Central memory CD4-positive, alpha-beta T cell (primary cell): ENCODE data around the gene ZFAND6.
"Not testable (repeated sequence)": the region's sequence is repeated elsewhere in the genome, so short reads cannot be mapped to it uniquely, and the experiment has no call there.

Experiments
- DNase-seq: peaks from one replicate; pipeline ENCODE4 v3.0.0; 2022
- total RNA-seq, 3 experiments: gene quantifications; one replicate each; lab custom pipeline; 2026; lab: John Stamatoyannopoulos, UW

ZFAND6 gene
- 36.0 to 90.9 (median 75.6) reads per million in 3 experiments for total RNA-seq

DNA sequence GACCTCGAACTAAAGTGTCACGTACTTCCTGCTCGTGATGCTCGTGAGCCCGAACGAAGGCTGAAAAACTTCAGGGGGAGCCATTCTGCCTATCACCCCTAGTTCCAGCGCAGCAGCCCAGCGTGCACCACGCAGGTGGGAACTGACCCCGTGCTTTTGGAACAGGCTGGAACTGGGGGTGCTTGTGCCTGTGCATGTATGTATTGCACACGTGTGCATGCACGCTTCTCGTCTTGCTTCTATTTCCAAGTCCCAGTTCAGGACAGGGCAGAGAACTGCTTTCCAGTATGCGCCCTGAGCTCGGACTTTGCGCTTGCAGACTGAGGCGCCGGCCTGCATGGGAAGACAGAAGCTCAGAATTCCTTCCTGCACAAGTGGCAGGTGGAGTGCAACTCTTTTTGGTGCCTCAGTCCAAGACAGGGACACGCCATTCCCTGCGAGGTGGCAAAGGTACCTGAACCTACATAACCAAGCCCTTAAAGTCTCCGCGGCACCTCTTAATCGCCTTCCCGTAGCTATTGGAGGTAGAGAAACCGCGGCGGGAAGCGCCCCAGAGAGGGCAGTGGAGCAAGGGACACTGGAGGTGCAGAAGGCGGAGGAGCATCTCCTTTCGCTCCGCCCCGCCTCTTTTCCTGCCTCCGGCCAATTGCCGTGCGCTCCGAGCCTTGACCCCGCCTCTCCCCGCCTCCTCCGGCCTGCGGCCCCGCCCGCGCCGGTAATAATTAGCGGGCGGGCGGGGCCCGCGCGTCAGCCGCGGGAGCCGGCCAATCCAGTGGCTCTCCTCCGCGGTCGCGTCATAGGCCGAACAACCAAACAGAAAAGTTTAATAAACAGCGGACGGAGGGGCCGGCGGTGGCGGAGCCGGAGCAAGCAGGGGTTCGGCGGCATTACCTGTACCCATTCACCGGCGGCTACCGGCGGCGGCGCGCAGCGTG is at the start of gene ZFAND6:
Gene ZFAND6, plus strand, starts transcription at position 826 of the 935 bp plus-strand sequence. CDS start 60,669 bp downstream, outside the sequence.
- DNase-seq: peak; percentile 93

DNA sequence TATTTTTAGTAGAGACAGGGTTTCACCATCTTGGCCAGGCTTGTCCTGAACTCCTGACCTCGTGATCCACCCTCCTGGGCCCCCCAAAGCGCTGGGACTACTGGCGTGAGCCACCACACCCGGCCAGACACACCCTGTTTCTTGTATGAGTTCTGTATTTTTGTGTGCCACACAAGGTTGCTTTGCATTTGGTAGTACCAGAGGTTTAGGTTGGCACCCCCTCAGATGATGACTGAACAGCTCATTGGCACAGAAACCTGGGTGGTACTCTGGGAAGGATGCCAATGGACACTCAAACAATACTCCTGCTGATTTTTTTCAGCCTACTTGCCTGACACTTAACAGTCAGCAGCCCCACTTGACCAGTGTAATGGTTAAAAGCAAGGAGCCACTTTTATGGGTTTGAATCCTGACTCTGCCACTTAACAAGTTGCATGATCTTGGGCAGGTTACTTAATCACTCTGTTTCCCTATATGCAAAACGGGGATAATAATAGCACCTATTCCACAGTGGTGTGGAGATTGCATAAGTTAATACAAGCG is 49.3 kb upstream of the ZFAND6 start:
- DNase-seq: no peak

DNA sequence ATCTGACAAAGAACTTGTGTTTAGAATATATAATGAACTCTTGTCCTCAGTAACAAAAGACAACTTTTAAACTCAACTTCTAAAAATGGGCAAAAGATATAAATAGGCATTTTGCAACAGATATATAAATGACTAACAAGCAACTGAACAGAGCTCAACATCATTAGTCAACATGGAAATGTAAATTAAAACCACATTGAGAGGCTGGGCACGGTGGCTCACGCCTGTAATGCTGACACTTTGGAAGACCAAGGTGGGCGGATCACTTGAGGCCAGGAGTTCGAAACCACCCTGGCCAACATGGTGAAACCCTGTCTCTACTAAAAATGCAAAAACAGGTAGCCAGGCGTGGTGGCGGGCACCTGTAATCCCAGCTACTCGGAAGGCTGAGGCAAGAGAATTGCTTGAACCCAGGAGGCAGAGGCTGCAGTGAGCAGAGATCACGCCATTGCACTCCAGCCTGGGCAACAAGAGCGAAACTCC is 48.4 kb upstream of the ZFAND6 start:
- DNase-seq: not testable (repeated sequence)

DNA sequence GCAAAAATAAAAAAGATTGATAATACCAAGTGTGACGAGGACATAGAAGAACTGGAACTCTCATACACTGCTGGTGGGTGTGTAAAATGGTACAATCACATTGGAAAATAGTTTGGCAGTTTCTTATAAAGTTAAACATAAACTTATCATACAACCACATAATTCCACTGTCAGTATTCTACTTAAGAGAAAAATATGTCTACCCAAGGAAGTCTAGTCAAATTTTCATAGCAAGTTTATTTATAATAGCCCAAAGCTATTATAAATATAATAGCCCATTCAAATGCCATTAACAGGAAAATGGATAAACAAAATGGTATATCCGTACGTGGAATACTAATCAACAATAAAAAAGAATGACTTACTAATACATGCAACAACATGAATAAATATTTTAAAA is 47.9 kb upstream of the ZFAND6 start:
- no peak for DNase-seq

DNA sequence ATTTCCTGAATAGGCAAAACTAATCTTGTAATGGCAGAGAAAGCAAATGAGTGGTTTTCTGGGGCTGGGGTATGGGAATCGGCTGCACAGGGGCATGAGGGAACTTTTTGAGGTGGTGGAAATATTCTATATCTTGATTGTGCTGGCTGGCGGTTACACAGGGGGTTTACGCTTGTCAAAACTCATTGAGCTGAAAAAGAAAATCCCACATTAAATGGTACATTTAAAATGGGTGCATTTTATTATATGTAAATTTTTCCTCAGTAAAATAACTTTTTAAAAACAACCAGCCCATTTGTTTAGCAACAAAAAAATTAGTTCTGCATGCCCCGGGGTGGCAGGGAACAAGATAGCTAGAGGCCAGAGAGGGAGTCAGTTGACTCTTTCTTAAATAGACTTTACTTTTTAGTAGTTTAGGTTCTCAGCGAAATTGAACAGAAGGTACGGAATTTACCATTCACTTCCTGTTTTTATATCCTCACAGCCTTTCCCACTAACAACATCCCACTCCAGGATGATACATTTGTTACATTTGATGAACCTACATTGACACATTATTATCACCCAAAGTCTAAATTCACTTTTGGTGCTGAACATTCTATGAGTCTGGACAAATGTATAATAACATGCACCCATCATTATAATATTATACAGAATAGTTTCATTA is 47.3 kb upstream of the ZFAND6 start:
- no peak for DNase-seq

DNA sequence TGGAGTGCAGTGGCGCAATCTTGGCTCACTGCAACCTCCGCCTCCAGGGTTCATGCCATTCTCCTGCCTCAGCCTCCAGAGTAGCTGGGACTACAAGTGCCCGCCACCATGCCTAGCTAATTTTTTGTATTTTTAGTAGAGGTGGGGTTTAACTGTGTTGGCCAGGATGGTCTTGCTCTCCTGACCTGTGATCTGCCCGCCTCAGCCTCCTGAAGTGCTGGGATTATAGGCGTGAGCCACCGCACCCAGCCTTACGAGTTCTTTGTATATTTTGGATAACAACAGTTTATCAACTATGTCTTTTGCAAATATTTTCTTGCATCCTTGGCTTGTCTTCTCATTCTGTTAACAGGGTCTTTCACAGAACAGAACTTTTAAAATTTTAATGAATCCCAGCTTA is 45.3 kb upstream of the ZFAND6 start:
- DNase-seq: not testable (repeated sequence)

DNA sequence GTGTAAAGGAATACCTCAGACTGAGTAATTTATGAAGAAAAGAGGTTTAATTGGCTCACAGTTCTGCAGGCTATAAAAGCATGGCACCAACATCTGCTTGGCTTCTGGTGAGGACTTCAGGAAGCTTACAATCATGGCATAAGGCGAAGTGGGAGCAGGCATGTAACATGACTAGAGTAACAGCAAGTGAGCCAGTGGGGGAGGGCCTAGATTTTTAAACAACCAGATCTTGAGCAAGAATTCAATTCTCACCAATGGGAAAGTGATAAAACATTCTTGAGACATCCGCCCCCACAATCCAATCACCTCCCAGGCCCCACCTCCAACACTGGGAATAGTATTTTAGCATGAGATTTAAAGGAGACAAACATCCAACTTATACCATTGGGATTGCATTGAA is 44.3 kb upstream of the ZFAND6 start:
- DNase-seq: no peak

DNA sequence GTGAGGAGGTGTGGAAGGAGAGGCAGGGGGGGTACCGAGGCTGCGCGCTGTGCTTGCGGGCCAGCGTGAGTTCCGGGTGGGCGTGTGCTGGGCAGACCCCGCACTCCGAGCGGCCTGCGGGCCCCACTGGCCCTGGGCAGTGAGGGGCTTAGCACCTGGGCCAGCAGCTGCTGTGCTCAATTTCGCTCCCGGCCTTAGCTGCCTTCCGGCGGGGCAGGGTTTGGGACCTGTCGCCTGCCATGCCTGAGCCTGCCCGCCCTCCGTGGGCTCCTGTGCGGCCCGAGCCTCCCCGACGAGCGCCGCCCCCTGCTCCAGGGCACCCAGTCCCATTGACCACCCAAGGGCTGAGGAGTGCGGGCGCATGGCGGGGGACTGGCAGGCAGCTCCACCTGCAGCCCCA is 43.0 kb upstream of the ZFAND6 start:
- not testable (repeated sequence) for DNase-seq

DNA sequence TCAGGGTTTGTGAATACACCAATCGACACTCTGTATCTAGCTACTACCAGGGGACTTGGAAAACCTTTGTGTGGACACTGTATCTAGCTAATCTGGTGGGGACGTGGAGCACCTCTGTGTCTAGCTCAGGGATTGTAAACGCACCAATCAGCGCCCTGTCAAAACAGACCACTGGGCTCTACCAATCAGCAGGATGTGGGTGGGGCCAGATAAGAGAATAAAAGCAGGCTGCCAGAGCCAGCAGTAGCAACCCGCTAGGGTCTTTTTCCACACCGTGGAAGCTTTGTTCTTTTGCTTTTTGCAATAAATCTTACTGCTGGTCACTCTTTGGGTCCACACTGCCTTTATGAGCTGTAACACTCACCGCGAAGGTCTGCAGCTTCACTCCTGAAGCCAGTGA is 42.3 kb upstream of the ZFAND6 start:
- DNase-seq: not testable (repeated sequence)

DNA sequence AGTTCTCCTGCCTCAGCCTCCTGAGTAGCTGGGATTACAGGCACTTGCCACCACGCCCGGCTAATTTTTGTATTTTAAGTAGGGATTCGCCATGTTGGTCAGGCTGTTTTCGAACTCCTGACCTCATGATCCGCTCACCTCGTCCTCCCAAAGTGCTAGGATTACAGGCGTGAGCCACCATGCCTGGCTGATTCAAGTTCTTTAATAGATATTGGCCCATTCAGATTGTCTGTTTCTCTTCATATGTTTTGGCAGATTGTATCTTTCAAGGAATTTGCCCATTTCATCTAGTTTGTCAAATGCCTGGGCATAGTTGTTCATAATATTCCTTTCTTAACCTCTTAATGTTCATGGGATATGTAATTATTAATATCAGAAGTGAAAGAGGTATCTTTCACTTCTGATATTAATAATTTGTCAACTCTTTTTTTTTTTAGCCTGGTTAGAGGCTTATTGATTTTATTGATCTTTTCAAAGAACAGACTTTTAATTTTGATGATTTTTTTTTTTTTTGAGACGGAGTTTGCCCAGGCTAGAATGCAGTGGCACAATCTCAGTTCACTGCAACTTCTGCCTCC is 40.2 kb upstream of the ZFAND6 start:
- no peak for DNase-seq

DNA sequence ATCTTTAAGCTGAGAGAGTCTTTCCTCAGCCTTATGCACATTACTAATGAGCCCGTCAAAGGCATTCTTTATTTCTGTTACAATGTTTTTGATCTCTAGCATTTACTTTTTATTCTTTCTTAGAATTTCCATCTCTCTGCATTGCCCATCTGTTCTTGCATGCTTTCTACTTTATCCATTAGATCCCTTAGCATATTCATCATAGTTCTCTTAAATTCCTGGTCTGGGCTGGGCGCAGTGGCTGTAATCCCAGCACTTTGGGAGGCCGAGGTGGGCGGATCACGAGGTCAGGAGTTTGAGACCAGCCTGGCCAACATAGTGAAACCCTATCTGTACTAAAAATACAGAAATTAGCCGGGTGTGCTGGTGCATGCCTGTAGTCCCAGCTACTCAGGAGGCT is 39.3 kb upstream of the ZFAND6 start:
- not testable (repeated sequence) for DNase-seq

DNA sequence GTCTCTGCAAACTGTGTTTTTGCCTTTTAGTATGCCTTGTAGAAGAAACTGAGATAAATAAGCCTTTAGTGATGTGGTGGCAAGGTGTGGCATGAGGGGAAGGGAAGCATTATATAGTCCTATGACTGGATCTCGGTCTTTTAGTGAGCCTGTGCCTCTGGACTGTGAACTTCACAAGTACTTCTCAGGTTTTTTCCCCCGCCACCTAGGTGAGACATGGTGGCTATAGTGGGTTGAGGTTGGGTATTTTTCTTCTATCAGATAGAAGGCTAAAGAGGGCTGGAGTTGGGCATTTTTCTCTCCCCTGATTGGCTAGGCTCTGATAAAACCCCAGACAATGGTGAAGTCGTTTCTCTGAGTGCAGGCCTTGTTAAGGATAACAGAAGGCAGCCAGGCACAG is 38.7 kb upstream of the ZFAND6 start:
- no peak for DNase-seq

DNA sequence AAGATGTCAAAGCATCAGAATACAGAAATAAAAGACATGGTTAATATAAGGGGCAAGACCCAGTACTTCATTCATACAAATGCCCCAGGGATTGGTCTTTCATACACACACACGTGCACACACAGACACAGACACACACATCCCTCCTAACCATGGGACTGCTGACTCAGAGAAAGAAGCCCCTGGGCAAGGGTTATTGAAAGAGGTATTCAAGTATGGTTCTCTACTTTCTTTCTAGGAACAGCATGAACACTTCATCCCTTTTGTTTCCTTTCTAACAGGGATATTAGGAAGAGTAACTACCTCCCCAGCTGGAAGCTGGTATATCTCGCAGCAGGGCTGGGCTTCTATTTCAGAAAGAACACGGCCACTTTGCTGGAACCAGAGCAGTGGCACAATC is 33.2 kb upstream of the ZFAND6 start:
- DNase-seq: no peak

DNA sequence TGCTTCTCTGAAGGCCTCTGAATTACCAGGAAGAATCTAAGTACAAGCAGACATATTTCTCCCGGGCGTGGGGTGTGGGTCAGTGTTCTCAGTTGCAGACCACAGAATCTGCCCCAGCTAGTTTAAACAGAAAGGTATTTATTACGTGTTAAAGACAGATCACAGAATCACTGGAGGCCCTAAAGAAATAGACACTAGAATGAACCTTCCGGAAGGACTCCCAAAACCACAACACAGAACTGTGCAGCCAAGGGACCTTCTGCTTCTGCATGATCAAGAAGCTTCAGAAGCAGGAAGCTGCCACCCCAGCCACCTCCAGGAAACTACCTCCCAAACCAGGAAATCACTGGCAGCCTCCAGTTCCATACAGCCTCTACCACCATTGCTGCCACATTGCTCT is 32.7 kb upstream of the ZFAND6 start:
- no peak for DNase-seq

DNA sequence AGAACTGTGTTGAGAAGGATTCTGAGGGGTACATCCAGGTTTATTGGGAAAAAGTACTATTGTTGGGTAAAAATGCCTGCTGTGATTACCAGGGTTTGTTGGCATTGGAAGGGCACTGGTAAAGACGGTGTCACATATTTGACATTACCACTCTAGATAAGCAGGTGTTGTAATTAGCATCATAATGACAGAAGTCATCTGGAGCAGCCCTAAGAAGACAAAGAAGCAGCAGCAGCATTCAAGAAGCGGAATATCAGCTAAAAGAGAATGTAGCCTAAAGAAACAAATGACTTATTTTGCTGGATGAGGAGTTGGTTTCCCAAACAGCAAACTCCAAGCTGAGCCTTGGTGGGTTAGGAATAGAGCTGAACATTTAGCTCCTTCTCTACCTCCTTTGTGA is 30.5 kb upstream of the ZFAND6 start:
- DNase-seq: no peak

DNA sequence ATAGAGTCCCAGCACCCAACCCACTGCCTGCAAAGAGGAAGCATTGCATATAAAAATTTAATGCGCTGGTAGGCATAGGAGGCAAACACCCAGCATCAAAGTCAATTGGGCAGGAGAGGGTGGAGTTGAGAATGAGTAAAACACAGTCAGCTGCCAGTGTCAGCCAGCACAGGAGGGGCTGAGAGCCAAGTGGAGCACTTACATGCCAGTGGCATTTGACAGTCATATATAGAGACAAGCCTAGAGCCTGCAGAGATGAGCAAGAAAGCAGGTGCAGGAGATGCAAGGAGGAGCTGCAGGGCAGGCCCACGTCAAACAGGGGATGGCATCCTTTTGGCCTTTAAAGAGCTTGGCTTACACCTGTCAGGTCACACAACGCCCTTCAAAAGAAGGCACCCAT is 27.6 kb upstream of the ZFAND6 start:
- DNase-seq: no peak

DNA sequence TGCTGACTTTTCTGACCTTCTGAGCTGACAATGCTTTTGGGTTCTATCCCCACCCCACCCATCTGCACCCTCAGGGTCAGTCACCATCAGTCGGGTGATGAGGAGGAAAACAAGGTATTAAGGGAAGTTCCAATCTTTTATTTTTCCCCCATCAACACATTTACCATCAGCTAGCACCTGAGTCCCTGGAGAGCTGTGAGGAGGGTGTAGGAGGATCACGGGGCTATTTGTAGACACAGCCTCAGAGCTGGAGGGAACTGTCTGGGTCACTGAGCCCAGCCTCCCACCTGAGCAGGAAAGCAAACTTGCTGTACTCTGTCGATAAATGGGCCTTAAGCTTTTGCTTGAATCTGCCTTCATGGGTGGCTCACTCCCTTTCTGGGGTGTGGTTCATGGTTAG is 24.8 kb upstream of the ZFAND6 start:
- no peak for DNase-seq

DNA sequence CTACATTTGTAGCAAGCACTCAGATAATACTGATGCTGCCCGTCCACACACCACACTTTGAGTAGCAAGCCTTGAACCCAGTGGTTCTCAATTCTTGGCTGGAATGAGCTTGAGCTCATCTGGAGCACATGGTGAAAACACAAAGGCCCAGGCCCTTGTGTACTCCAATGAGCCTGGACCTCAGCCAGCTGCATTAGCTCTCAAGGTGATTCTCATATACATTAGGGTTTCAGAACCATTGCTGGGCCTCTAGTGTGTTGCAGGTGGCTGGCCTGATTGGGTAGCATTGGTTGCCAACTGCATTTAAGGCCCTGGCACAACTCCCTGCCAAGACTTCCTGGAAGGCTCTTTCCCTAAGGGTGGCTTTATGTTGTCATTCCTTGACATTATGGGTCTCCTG is 23.4 kb upstream of the ZFAND6 start:
- DNase-seq: no peak

DNA sequence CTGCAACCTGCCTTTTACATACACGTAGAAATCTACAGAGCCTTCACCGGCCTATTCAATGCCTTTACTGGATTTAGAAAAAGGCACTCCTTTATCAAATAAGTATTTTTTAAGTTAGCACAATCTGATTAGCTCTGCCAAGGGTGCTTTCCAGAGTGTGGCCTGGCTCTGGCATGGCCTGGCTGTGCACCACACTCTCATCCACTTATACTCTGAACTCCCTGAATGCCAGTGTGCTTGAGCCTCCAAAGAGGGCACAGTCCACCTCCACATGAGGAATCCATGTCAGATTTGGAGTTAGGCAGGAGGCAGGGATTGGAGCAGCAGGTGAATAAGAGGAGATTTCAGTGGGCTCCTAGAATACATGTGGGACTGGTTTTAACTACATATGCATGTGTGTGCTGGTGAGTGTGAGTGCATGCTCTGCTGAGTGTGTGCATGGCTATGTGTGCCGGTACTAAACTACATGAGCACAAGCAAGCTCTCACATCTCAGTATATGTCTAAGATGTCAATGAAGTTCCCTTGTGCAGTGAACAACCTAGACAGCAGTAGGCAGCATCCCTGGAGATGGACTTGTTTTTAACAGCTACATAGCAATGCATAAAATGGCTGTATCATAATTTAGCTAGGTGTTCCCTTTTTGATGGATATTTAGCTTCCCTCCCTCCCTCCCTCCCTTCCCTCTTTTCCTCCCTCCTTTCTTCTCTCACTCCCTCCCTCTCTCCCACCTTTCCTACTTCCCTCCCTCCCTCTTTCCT is 17.8 kb upstream of the ZFAND6 start:
- no peak for DNase-seq

DNA sequence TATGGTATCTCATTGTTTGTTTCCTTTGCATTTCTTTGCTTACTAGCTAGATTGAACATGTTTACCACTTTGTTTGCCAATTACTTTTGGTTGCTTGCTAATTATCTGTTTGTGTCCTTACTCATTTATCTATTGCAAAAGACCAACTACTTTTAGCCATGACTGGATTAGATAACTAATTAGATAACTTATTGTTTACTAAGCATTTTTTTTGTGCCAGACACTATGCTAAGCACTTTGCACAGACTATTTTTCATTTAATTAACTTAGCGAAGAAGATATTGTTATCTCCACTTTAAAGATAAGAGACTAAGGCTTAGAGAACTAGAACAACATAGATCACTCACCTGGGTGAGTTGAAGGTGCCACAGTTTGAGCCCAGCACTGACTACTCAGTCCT is 16.9 kb upstream of the ZFAND6 start:
- no peak for DNase-seq

DNA sequence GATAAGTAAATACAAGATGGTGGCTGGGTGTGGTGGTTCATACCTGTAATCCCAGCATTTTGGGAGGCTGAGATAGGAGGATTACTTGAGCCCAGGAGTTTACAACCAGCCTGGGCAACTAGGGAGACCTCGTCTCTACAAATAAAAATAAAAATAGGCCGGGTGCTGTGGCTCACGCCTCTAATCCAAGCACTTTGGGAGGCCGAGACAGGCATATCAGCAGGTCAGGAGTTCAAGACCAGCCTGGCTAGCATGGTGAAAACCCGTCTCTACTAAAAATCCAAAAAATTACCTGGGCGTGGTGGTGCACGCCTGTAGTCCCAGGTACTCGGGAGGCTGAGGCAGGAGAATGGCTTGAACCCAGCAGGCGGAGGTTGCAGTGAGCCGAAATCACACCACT is 14.3 kb upstream of the ZFAND6 start:
- not testable (repeated sequence) for DNase-seq

DNA sequence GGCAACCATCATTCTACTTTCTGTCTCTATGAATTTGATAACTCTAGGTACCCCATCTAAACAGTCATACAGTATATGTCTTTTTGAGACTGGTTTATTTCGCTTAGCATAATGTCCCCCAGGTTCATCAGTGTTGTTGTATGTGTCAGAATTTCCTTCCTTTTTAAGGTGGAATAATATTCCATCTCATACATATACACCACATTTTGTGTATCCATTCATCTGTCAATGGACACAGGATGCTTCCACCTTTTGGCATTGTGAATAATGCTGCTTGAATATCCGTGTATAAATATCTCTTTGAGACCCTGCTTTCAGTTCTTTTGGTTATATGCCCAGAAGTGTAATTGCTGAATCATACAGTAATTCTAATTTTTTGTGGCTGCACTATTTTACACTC is 10.4 kb upstream of the ZFAND6 start:
- no peak for DNase-seq
